Peyer's patch (tissue), 4 donors: Measurements from ENCODE around the gene AOPEP.

Experiments used
- POLR2A ChIP-seq, 2 donors: fragments of 450-650 bp; IDR thresholded peaks; one replicate each; pipeline ENCODE4 v1.5.1; 2017; ENCODE audit warnings: antibody characterized with exemption in 2 of 2, mild to moderate bottlenecking in 2 of 2, moderate library complexity in 2 of 2
- TF ChIP-seq, protein P1 (sequence below), 6 experiments: fragments of 450-650 bp in 4 of 6; fragments of 200-600 bp in 2 of 6; sonication (generic) in 1 of 6; IDR thresholded peaks; one replicate each; pipeline ENCODE4 v1.5.1; 2017 to 2019; ENCODE audit warnings: antibody characterized with exemption in 6 of 6, mild to moderate bottlenecking in 3 of 6, moderate library complexity in 1 of 6

DNA sequence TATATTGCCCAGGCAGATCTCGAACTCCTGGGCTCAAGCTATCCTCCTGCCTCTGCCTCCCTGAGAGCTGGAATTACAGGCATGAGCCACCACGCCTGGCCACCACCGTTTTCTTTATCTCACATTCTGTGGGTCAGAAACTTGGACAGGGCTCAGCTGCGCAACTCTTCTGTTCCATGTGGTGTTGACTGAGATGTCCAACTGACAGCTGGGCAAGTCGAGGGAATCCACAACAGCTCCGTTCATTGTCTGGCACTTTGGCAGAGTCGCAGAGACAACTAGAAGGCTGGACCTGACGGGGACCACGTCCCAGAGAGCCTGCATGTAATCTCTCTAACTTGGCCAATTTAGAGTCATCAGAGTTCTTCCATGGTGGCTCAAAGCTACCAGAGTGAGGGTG, 36.2 kb upstream of the AOPEP start:
- TF ChIP-seq, protein P1, sequence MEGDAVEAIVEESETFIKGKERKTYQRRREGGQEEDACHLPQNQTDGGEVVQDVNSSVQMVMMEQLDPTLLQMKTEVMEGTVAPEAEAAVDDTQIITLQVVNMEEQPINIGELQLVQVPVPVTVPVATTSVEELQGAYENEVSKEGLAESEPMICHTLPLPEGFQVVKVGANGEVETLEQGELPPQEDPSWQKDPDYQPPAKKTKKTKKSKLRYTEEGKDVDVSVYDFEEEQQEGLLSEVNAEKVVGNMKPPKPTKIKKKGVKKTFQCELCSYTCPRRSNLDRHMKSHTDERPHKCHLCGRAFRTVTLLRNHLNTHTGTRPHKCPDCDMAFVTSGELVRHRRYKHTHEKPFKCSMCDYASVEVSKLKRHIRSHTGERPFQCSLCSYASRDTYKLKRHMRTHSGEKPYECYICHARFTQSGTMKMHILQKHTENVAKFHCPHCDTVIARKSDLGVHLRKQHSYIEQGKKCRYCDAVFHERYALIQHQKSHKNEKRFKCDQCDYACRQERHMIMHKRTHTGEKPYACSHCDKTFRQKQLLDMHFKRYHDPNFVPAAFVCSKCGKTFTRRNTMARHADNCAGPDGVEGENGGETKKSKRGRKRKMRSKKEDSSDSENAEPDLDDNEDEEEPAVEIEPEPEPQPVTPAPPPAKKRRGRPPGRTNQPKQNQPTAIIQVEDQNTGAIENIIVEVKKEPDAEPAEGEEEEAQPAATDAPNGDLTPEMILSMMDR (IDR thresholded peaks at IDR 0.05): no peak
- no peak for TF ChIP-seq POLR2A (IDR thresholded peaks at IDR 0.05)
